ENCODE results near the gene RAD54L. TPM values are rescaled to one million over a fixed set of nuclear protein-coding genes. Genes with fewer than 3 reads are reported as not detected.

Gene RAD54L
- total RNA-seq, 1 experiment from 2014 or later = 44.8 TPM

GRCh38 chr1:46218443-46218842, 29.1 kb upstream of the RAD54L start:
- H3K9me3 ChIP-seq (ENCODE audit: insufficient read depth, low read depth) = no peaks in the 10 kb centered on the region
- intact Hi-C loops (cut with micrococcal nuclease; ENCODE audit: unreplicated experiment) = no loop called here
- ChIA-PET CTCF (no interaction called here), POLR2A (ENCODE audit: unreplicated experiment) (no interaction called here)
- H3K27me3 ChIP-seq (ENCODE audit: insufficient read depth, low read depth) = no peaks in the 10 kb centered on the region
- no peaks in the 10 kb centered on the region for H4K20me1 ChIP-seq (ENCODE audit: insufficient read depth)
- H3K4me1 ChIP-seq (replicated peaks; ENCODE audit: insufficient read depth) = peaks cover 5% of the 10 kb centered on the region
- DNase-seq = no peak
- H3K27ac ChIP-seq = no peak overlapping the region
- H3K4me3 ChIP-seq = no peak overlapping the region
- H3K79me2 ChIP-seq (ENCODE audit: low read depth) = no peaks in the 10 kb centered on the region
- no peaks in the 10 kb centered on the region for H3K9me2 ChIP-seq (ENCODE audit: insufficient read depth)
- H2AFZ ChIP-seq = no peak overlapping the region
- no peak overlapping the region for H3K4me2 ChIP-seq
- peaks cover 9% of the 10 kb centered on the region; the same call in 1 of the 2 replicates for H3F3A ChIP-seq (ENCODE audit: insufficient read depth, low read depth)
- TF ChIP-seq CTCF (conservative IDR thresholded peaks at IDR 0.05) = no peak
- TF ChIP-seq EZH2 (IDR thresholded peaks at IDR 0.05; ENCODE audit: low read depth) = no peak
- no TSS peak for BruUV-seq (replicated peaks)
- H3K36me3 ChIP-seq (ENCODE audit: low read depth) = no peaks in the 10 kb centered on the region

DNA sequence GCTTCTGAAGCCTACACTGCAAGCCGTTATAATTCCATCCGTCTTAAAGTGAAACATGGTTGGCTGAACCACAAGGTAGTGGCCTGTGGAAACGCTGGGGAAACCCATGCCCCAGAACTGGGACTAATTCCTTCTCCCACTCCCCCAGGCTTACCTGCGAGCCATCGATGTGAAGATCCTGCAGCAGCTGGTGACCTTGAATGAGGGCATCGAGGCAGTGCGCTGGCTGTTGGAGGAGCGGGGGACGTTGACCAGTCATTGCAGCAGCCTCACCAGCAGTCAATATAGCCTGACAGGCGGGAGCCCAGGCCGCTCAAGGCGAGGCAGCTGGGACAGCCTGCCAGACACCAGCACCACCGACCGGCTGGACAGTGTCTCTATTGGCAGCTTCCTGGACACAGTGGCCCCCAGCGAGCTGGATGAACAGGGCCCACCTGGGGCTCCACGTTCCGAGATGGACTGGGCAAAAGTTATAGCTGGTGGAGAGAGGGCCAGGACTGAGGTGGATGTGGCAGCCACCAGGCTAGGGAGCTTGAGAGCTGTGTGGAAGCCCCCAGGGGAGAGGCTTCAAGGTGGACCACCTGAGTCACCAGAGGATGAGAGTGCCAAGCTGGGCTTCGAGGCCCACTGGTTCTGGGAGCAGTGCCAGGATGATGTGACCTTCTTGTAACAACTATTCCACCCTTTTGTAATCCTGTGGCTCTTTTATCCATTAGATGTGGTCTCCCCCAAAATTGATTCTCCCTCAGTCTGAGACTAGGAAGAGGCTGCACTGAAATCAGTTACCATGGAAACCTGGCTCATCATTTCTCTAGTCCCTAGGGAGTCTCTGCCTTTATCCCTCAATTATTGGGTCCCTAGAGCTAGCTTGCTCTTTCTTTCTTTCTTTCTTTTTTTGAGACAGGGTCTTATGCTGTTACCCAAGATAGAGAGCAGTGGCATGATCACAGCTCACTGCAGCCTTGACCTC, 27.7 kb upstream of the RAD54L start:
- intact Hi-C loops (cut with micrococcal nuclease; ENCODE audit: unreplicated experiment) = loop anchor here (10.0 kb wide), 2 partner anchors 725 to 1205 kb away; partner anchors contain the start of genes HECTD3, TESK2 and UROD
- BruUV-seq (replicated peaks) = no TSS peak
- no peak for DNase-seq
- H3K9me3 ChIP-seq (ENCODE audit: insufficient read depth, low read depth) = no peaks in the 10 kb centered on the region
- no peak overlapping the region for H2AFZ ChIP-seq
- no peak overlapping the region for H3K4me2 ChIP-seq
- no peak overlapping the region for H3K4me3 ChIP-seq
- POLR2A ChIA-PET (ENCODE audit: unreplicated experiment) = interaction anchor here (0.6 kb wide), 2 partner anchors 27 to 64 kb away, joined by 5 to 6 read pairs; no protein-coding TSS in a partner anchor
- TF ChIP-seq EZH2 (IDR thresholded peaks at IDR 0.05; ENCODE audit: low read depth) = no peak
- no peak for TF ChIP-seq CTCF (conservative IDR thresholded peaks at IDR 0.05)
- no peak overlapping the region for H3K27ac ChIP-seq
- no peaks in the 10 kb centered on the region for H3K79me2 ChIP-seq (ENCODE audit: low read depth)
- H3F3A ChIP-seq (ENCODE audit: insufficient read depth, low read depth) = peaks cover 6% of the 10 kb centered on the region; the same call in 1 of the 2 replicates
- no peaks in the 10 kb centered on the region for H3K27me3 ChIP-seq (ENCODE audit: insufficient read depth, low read depth)
- H3K36me3 ChIP-seq (ENCODE audit: low read depth) = no peaks in the 10 kb centered on the region
- H3K4me1 ChIP-seq (replicated peaks; ENCODE audit: insufficient read depth) = peaks cover 5% of the 10 kb centered on the region
- CTCF ChIA-PET = interaction anchor here (0.7 to 1.2 kb wide), 3 partner anchors 10 to 67 kb away, joined by 3 to 7 read pairs (median 3); partner anchors contain the start of gene RAD54L
- no peaks in the 10 kb centered on the region for H4K20me1 ChIP-seq (ENCODE audit: insufficient read depth)
- no peaks in the 10 kb centered on the region for H3K9me2 ChIP-seq (ENCODE audit: insufficient read depth)

- Histone ChIP-seq H3K27me3 (ENCODE audit: insufficient read depth, low read depth) (no peaks in the 10 kb centered on the region), H3K36me3 (ENCODE audit: low read depth) (no peaks in the 10 kb centered on the region), H2AFZ (no peak overlapping the region), H3K9me3 (ENCODE audit: insufficient read depth, low read depth) (no peaks in the 10 kb centered on the region), H3F3A (ENCODE audit: insufficient read depth, low read depth) (peaks cover 6% of the 10 kb centered on the region; the same call in 1 of the 2 replicates), H3K4me3 (no peak overlapping the region), H3K4me1 (replicated peaks; ENCODE audit: insufficient read depth) (peaks cover 5% of the 10 kb centered on the region), H3K4me2 (no peak overlapping the region), H4K20me1 (ENCODE audit: insufficient read depth) (no peaks in the 10 kb centered on the region), H3K9me2 (ENCODE audit: insufficient read depth) (no peaks in the 10 kb centered on the region), H3K27ac (no peak overlapping the region), H3K79me2 (ENCODE audit: low read depth) (no peaks in the 10 kb centered on the region)
- intact Hi-C loops (cut with micrococcal nuclease; ENCODE audit: unreplicated experiment) = loop anchor here (10.0 kb wide), 2 partner anchors 726 to 1206 kb away; partner anchors contain the start of genes HECTD3, TESK2 and UROD
- POLR2A ChIA-PET (ENCODE audit: unreplicated experiment) = no interaction called here
- no peak for DNase-seq
- CTCF ChIA-PET = interaction anchor here (0.7 to 1.2 kb wide), 2 partner anchors 21 to 26 kb away, joined by 3 read pairs; partner anchors contain the start of gene RAD54L
- TF ChIP-seq EZH2 (IDR thresholded peaks at IDR 0.05; ENCODE audit: low read depth) (no peak), CTCF (conservative IDR thresholded peaks at IDR 0.05) (no peak)
- no TSS peak for BruUV-seq (replicated peaks)
Measured at GRCh38 chr1:46220808-46221207, 26.8 kb upstream of the RAD54L start.

Measured in PC-9 (cell line).